GM12891 (cell line): ENCODE data around the gene CRB2.

Experiments
- PAX5 ChIP-seq: IDR thresholded peaks from 2 replicates; pipeline ENCODE4 v1.6.1; 2011; ENCODE audit warnings: low read length, moderate library complexity, mild to moderate bottlenecking; ENCODE audit not compliant: insufficient read depth, severe bottlenecking
- POLR2A ChIP-seq: IDR thresholded peaks from 2 replicates; pipeline ENCODE4 v1.6.1; 2011; ENCODE audit warnings: low read depth, low read length, control low read depth
- POLR2AphosphoS5 ChIP-seq: IDR thresholded peaks from 2 replicates; pipeline ENCODE4 v1.6.1; 2011; ENCODE audit warnings: low read depth, low read length, control low read depth
- POU2F2 ChIP-seq: IDR thresholded peaks from 2 replicates; pipeline ENCODE4 v1.6.1; 2011; ENCODE audit warnings: low read depth, mild to moderate bottlenecking, control low read depth, low read length, moderate library complexity
- SPI1 ChIP-seq: IDR thresholded peaks from 2 replicates; pipeline ENCODE4 v1.6.1; 2011; ENCODE audit warnings: low read depth, low read length, control low read depth
- TAF1 ChIP-seq: IDR thresholded peaks from 2 replicates; pipeline ENCODE4 v1.6.1; 2011; ENCODE audit warnings: low read depth, low read length, control low read depth

GRCh38 chr9:123334639-123335038, 21.4 kb upstream of the CRB2 start:
- TF ChIP-seq TAF1 (no peak), POLR2A (no peak), POLR2AphosphoS5 (no peak), POU2F2 (no peak), SPI1 (no peak), PAX5 (no peak)
